Measurements from ENCODE around the gene PRR7.

PRR7 gene

DNA sequence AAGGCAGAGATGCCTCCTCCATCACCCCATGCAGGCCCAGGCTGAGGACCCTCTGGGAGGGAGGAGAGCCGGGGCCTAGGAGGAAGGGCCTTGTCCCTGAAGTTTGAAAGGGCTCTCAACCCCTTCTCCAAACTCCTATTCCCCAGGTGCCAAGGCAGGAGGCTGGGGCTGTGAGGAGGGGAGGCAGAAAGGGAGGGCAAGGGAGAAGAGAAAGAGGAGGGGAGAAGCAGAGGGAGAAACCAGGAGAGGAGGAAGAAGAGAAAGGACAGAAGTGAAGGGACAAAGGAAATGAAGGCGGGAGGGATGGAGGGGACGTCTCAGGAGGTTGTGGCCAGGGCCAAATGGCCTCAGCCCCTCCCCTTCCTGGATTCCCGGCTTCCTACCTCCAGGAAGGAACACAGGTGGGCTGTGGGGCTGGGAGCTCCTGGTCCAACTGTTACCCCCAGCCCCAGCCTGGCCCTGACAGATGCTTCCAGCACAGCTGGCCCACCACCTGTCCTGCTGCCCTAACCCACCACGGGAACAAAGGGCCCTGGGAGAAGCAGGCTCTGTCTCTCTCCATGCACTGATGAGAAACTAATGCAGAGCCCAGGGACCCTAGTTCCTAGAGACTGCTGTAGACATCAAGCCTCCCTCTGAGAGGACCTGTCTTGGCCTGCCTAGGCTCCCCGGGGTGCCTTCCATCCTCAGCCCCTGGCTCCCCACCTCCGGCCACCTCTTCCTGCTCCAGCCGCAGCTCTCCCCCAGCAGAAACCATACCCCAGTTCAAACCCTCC lies 23.3 kb downstream of the PRR7 start:
- H3K4me3 ChIP-seq (ENCODE audit: low read depth, low read length): no peak overlapping the region
- TF ChIP-seq, protein P1, sequence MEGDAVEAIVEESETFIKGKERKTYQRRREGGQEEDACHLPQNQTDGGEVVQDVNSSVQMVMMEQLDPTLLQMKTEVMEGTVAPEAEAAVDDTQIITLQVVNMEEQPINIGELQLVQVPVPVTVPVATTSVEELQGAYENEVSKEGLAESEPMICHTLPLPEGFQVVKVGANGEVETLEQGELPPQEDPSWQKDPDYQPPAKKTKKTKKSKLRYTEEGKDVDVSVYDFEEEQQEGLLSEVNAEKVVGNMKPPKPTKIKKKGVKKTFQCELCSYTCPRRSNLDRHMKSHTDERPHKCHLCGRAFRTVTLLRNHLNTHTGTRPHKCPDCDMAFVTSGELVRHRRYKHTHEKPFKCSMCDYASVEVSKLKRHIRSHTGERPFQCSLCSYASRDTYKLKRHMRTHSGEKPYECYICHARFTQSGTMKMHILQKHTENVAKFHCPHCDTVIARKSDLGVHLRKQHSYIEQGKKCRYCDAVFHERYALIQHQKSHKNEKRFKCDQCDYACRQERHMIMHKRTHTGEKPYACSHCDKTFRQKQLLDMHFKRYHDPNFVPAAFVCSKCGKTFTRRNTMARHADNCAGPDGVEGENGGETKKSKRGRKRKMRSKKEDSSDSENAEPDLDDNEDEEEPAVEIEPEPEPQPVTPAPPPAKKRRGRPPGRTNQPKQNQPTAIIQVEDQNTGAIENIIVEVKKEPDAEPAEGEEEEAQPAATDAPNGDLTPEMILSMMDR (IDR thresholded peaks at IDR 0.05; ENCODE audit: low read depth, low read length): no peak

DNA sequence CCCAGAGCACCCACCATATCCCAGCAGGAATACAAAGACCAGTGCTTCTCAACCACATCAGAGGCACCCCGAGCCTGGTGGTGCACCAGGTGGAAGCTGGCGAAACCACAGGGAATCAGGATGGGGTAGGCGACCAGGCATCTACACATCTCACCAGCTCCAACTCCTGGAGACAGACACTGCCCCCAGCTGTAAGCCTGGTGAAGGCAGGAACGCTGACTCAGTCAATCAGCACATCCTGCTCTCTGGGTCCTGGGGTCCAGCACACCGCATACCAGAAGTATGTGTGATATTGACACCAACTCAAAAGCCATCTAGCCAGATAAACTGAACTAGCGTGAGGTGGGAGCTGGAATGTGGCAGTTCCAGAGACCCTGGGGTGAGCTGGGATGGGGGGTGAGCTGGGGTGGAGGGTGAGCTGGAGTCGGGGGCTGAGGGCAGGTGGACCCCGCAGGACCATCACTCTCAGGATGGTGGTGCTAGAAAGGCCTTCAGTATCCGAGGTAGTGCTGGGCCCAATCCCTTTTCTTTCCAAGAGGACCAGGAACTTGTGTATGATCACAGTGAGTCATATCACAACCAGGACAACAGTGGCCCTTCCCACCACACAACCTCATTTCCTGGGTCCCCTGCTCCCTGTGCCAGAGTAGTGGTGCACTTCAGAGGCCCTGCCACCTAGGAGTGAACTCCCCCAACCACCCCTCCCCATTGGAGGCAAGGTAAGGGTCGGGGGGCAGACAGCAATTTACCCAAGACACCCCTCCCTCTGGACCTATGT lies 24.3 kb downstream of the PRR7 start:
- TF ChIP-seq, protein P1 (IDR thresholded peaks at IDR 0.05; ENCODE audit: low read depth, low read length): no peak
- H3K4me3 ChIP-seq (ENCODE audit: low read depth, low read length): peak overlapping the region; percentile 80

DNA sequence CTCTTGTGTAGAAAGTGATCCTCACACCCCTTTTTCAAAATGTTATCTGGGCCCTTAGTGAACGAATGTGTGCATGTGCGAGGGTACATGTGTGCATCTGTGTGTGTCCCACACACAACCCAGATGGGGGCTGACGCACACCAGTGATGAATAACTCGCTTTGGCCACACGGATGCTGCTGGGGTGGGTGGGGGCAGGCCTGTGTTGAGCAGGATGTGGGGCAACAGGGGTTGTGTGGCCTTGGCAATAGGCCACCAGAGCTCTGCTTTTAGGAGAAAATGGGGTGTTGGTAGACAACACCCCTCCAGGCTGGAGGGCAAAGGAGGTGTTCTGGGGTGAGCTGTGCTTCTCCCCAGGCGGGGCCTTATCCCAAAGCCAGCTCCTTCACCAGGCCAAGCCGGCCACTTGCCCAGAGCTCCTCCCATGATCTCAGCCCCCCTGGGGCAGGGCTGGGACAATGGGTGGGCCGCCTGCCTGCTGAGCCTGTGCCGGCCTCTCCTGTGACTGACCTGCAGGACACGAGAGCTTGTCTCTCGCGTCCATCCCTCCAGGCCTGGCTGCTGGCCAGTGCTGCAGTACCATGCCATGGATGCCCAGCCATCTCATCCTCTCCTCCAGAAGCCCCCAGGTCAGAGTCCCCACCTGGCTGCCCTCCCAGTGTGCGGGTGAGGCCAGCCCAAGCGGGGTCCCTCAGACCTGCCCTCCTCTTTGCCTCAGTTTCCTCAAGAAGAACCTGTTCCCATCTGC lies 25.2 kb downstream of the PRR7 start:
- TF ChIP-seq, protein P1 (IDR thresholded peaks at IDR 0.05; ENCODE audit: low read depth, low read length): no peak
- H3K4me3 ChIP-seq (ENCODE audit: low read depth, low read length): peak overlapping the region; percentile 80

DNA sequence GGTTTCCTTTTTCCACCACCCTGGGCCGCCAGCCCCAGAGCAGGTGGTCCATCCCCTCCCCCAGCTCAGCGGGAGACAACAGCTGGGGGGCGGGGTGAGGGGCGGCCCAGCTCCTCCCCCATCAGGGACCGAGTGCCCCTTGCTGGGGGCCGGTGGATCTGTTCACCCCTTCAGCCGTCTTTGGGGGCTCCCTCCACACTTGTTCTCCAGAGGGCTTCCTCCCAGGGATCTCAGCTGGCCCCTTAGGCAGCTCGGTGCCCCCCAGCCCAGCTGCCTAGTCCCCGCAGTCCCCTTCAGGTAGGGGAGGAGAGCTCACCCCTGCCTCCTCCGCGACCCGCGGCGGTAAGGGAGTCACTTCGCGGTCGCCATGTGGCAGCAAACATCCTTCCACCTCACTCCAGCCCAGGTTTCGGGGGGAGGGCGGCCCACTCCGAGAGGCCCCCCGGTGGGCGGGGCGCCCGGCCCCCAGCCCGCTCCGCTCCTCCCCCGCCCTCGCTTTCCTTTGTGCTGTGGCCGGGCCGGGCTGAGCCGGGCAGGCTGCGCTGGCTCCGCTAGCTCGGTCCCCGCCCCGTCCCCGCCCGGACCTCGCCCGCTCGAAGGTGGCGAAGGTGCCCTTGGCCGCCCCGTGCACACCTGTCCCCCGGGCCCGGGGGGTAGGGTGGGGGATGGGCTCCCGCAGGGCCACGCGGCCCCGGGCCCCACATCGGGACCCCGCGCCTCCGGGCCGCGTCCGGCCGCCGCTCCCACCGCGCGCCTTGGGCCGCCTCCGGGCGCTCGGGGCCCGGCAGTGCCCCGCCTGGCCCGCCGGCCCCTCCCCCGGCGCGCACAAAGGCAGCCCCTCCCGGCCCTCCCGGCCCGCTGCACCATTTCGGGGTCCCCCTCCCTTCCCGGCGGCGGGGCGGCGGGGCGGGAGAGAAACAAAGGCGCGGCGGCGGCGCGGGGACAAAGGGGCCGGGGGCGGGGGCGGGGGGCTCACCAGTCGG lies 26.1 kb downstream of the PRR7 start:
- TF ChIP-seq, protein P1 (IDR thresholded peaks at IDR 0.05; ENCODE audit: low read depth, low read length): no peak
- peak overlapping the region; percentile 80 for H3K4me3 ChIP-seq (ENCODE audit: low read depth, low read length)

DNA sequence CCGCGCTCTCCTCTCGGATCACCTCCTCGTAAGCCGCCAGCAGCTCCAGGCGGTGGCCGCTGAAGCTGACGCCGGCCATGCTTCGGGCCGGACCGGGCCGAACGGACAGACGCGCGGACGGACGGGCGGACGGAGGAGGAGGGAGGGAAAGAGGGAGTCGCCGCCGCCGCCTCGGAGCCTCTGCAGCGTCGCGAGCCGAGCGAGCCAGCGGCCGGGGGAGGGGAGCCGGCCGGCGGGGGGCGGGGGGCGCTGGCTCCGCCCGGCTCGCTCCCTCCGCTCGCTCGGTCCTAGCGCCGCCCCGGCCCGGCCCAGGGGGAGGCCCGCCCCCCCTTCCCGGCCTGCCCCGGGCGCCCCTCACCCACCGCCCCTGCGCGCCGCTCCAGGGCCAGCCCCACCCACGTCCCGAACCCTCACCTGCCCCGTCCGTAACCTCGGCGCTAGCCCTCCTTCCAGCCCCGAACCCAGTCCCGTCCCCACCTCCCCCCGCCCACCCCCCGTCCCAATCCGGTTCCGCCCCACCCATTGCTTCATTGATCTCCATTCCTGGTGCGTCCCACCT lies 26.9 kb downstream of the PRR7 start, which contains the start of gene DBN1:
Gene DBN1 (minus strand): TSS at position 192 of the 559 bp plus-strand sequence. CDS start 113 bp downstream, at position 79.
- TF ChIP-seq, protein P1 (IDR thresholded peaks at IDR 0.05; ENCODE audit: low read depth, low read length): no peak
- peak within 1 kb of the TSS; percentile 80 for H3K4me3 ChIP-seq (ENCODE audit: low read depth, low read length)

DNA sequence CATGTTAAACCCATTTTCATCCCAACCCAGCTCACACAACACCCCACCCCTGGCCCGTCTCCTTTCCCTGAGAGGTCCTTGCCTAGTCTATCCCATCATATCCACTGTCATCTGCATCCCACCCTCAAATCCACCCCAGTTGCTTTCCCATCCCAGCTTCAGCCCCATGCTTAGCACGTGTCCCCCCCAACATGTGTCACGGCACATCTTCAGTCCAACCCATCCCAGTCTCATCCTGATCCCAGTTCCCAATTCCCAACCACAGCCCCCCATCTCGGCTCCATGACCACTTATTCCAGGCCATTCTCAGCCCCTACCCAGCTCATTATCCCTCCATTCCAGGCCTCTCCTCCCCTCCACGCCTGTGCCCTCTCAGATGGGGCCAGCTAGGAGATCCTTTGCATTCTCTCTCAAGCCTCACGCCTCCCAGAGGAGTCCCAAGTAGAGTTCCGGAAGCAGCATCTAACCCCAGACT lies 27.4 kb downstream of the PRR7 start:
- TF ChIP-seq, protein P1 (IDR thresholded peaks at IDR 0.05; ENCODE audit: low read depth, low read length): no peak
- H3K4me3 ChIP-seq (ENCODE audit: low read depth, low read length): no peak overlapping the region

Data from WI38 (cell line).